ENCODE data around the gene ZNF264. TPM values are rescaled to one million over a fixed set of nuclear protein-coding genes. Genes with fewer than 3 reads are reported as not detected.
"Not testable (repeated sequence)": the region's sequence is repeated elsewhere in the genome, so short reads cannot be mapped to it uniquely, and the experiment has no call there.

The ZNF264 gene
- total and polyA plus RNA-seq, 11 donors, result 3.4 to 30.1 (median 17.4) TPM

DNA sequence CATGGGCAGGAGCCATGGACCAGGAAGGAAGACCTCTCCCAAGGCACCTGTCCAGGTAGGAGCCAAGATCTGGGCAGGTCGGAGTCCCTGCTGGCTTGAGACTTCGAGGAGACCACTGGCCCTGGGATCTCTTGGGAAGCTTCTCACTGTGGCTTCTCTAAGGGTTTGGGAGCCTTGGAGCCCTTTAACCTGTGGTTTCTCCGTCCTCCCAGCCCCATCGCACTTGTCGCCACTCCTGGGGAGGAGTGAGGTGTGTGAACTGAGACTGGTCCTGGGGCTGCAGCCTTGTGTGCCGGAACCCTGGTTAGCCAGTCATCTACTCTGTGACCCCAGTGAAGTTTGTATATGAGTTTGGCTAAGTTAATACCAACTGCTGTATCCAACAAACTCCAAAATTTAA, 57.3 kb downstream of the ZNF264 start:
- no peak for DNase-seq

GRCh38 chr19:57249329-57249728, 58.0 kb downstream of the ZNF264 start:
- Histone ChIP-seq H3K4me3 (no peak overlapping the region), H3K4me1 (no peaks in the 10 kb centered on the region)
- WGBS, 4 donors, result 59 to 87% (median 81%) methylated on average over 1 of the region's 1 CpG

More for the DNA sequence above, 57.3 kb downstream of the ZNF264 start:
- Histone ChIP-seq H3K4me1 (peaks cover 0 to 1% (median 0%) of the 10 kb centered on the region in 12 donors), H3K4me3 (no peak overlapping the region), H3K27ac (no peak overlapping the region), H3K36me3 (peaks cover 0 to 94% (median 92%) of the 10 kb centered on the region in 9 donors), H3K9me3 (no peaks in the 10 kb centered on the region), H3K27me3 (no peaks in the 10 kb centered on the region)
- no peak for ATAC-seq
- TF ChIP-seq, protein P1, sequence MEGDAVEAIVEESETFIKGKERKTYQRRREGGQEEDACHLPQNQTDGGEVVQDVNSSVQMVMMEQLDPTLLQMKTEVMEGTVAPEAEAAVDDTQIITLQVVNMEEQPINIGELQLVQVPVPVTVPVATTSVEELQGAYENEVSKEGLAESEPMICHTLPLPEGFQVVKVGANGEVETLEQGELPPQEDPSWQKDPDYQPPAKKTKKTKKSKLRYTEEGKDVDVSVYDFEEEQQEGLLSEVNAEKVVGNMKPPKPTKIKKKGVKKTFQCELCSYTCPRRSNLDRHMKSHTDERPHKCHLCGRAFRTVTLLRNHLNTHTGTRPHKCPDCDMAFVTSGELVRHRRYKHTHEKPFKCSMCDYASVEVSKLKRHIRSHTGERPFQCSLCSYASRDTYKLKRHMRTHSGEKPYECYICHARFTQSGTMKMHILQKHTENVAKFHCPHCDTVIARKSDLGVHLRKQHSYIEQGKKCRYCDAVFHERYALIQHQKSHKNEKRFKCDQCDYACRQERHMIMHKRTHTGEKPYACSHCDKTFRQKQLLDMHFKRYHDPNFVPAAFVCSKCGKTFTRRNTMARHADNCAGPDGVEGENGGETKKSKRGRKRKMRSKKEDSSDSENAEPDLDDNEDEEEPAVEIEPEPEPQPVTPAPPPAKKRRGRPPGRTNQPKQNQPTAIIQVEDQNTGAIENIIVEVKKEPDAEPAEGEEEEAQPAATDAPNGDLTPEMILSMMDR (IDR thresholded peaks at IDR 0.05), result no peak
- intact Hi-C loops (cut with DNase I), result loop anchor here in 1 of 10 donors (10.0 kb wide), 1 partner anchor 144 kb away; no protein-coding TSS in a partner anchor
- 81 to 90% (median 87%) methylated on average over 4 to 6 of the region's 6 CpGs for WGBS, 4 donors

DNA sequence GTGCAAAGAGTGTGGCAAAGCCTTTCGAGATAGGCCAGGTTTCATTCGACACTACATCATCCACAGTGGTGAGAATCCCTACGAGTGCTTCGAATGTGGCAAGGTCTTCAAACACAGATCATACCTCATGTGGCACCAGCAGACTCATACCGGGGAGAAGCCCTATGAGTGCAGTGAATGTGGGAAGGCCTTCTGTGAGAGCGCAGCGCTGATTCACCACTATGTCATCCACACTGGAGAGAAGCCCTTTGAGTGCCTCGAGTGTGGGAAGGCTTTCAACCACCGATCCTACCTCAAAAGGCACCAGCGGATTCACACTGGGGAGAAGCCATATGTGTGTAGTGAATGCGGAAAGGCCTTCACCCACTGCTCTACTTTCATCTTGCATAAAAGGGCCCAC, 62.5 kb downstream of the ZNF264 start:
- WGBS, 4 donors, result 94 to 97% (median 96%) methylated on average over 11 of the region's 11 CpGs
- H3K27ac ChIP-seq; intact Hi-C loops (cut with DNase I); H3K9me3 ChIP-seq; H3K27me3 ChIP-seq; H3K4me1 ChIP-seq; H3K4me3 ChIP-seq; ATAC-seq; DNase-seq: not testable (repeated sequence)
- H3K36me3 ChIP-seq, result peaks cover 0 to 85% (median 71%) of the 10 kb centered on the region in 9 donors

More at GRCh38 chr19:57249329-57249728, 58.0 kb downstream of the ZNF264 start:
- TF ChIP-seq, protein P1 (IDR thresholded peaks at IDR 0.05), result no peak
- no peak for TF ChIP-seq POLR2A (IDR thresholded peaks at IDR 0.05)
- intact Hi-C loops (cut with DNase I), result loop anchor here in 1 of 10 donors (10.0 kb wide), 1 partner anchor 145 kb away; no protein-coding TSS in a partner anchor
- ATAC-seq (no peak), DNase-seq (no peak)
- Histone ChIP-seq H3K27ac (no peak overlapping the region), H3K27me3 (no peaks in the 10 kb centered on the region), H3K9me3 (peaks cover 0 to 3% (median 0%) of the 10 kb centered on the region in 12 donors), H3K36me3 (peaks cover 0 to 95% (median 92%) of the 10 kb centered on the region in 9 donors)

DNA sequence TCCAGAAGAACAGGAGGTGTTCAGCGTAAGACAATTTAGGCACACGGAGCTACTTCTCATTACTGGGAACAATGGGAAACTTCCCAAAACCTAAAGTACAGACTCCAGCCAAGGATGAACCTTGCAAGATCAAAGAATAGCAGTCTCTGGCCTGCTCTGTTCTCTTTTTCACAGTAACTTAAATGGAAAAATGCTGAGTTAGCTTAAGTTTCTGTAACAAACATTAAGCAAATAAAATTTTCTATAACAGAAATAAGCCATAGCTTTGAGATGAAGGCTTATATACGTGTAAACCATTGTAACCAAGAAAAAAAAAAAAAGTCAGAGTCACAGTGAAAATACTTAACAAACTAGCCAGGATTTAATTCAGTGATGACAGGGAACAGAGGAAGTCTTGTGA, 70.7 kb downstream of the ZNF264 start:
- TF ChIP-seq, protein P1 (IDR thresholded peaks at IDR 0.05), result no peak
- no peak for TF ChIP-seq POLR2A (IDR thresholded peaks at IDR 0.05)
- Histone ChIP-seq H3K4me1 (no peaks in the 10 kb centered on the region), H3K9me3 (no peaks in the 10 kb centered on the region), H3K36me3 (peaks cover 0 to 36% (median 16%) of the 10 kb centered on the region in 9 donors), H3K27me3 (no peaks in the 10 kb centered on the region), H3K4me3 (no peak overlapping the region), H3K27ac (no peak overlapping the region)
- DNase-seq (no peak), ATAC-seq (no peak)
- WGBS, 4 donors, result 87 to 93% (median 88%) methylated on average over 3 of the region's 3 CpGs
- intact Hi-C loops (cut with DNase I), result no loop called here

DNA sequence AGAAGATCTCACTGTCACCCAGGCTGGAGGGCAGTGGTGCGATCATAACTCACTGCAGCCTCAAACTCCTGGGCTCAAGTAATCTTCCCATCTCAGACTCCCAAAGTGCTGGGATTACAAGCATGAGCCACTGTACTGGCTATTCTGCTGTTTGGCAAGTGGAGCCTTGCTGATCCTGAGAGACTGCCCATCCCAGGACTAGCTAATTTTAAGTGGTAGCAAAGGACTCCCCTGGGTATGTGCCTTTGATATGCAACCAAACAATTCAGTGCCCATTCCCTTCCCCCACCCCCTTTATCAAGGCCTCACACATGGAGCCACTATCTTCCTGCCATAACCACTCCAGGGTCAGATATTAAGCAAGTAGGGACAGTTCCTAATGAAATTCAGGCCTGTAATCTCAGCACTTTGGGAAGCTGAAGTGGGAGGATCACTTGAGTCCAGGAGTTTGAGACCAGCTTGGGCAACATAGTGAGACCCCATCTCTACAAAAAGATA, 72.0 kb downstream of the ZNF264 start:
- intact Hi-C loops (cut with DNase I), result no loop called here
- WGBS, 4 donors, result 85 to 98% (median 94%) methylated on average over 1 of the region's 1 CpG
- Histone ChIP-seq H3K4me3 (no peak overlapping the region), H3K27me3 (no peaks in the 10 kb centered on the region), H3K4me1 (no peaks in the 10 kb centered on the region), H3K27ac (no peak overlapping the region), H3K9me3 (no peaks in the 10 kb centered on the region), H3K36me3 (peaks cover 0 to 37% (median 17%) of the 10 kb centered on the region in 9 donors)
- TF ChIP-seq, protein P1 (IDR thresholded peaks at IDR 0.05), result no peak
- no peak for TF ChIP-seq POLR2A (IDR thresholded peaks at IDR 0.05)
- peak in 1 of 4 donors; percentile 41 for ATAC-seq
- DNase-seq, result no peak

Data from heart left ventricle (tissue), 16 donors.